Activated CD4-positive, CD25-positive, alpha-beta regulatory T cell (primary cell): ENCODE data around the gene CTAGE15.
"Not testable (repeated sequence)": the region's sequence is repeated elsewhere in the genome, so short reads cannot be mapped to it uniquely, and the experiment has no call there.

Source experiments
- DNase-seq, 4 experiments: peaks; one replicate each; lab custom pipeline; 2025; lab: John Stamatoyannopoulos, UW

Gene CTAGE15

DNA sequence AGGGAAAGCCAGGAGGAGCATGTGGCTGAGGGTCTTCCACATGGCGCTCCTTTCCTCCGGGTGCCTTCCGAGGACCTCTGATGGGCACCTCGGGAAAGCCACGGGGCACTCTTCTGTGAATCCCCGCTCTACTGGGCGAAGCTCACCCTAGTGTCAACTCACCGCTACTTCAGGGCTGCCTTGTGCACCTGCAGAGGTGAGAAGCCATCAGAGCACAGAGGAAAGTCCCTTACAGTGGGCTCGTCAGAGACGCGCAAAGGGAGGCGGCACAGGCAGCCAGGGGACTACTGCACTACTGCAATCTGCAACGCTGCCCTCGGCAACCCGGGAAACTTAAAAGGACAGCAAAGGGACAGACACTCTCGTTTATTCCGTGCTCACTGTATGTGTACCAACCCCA, 50.5 kb downstream of the CTAGE15 start:
- DNase-seq, result not testable (repeated sequence)
